ENCODE measurements around the gene KLHL22.

DNA sequence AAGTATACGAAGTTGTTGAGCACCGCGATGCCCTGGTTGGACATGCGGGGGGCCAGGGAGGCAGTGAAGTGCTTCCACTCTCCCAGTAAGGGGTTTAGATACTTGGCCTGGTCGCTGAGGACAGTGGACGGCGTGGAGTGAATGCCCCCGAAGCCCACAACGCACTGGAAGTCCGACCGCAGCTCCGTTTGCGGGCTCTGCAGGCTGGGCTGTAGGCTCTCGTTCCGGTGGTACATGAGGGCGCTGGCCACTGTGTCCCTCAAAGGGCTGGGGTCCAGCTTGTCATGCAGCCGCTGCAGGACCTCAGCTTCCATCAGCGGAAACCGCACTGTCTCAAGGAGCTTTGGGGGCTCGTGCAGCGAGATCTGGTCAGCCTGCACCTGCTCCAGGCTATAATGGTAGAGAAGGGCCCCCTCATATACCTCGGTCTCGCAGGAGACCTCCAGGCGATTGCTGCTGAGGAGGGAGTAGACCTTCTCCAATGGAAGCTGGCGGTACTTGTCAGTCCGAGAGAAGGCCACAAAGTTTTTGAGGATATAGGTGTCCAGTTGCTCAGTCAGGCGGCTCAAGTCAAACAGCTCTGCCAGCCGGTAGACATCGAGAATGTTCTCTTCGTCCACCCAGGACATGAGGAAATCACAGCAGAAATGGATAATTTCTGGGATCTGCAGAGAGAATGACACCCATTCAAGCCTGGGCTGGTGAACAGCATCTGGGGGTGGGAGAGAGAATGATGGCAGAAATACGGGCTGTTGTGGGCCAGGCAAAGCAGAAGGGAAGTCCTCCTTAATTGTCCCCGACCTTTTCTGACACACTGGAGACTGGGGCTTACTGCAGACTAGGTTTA, 30.5 kb downstream of the KLHL22 start:
- TF ChIP-seq, protein P1, sequence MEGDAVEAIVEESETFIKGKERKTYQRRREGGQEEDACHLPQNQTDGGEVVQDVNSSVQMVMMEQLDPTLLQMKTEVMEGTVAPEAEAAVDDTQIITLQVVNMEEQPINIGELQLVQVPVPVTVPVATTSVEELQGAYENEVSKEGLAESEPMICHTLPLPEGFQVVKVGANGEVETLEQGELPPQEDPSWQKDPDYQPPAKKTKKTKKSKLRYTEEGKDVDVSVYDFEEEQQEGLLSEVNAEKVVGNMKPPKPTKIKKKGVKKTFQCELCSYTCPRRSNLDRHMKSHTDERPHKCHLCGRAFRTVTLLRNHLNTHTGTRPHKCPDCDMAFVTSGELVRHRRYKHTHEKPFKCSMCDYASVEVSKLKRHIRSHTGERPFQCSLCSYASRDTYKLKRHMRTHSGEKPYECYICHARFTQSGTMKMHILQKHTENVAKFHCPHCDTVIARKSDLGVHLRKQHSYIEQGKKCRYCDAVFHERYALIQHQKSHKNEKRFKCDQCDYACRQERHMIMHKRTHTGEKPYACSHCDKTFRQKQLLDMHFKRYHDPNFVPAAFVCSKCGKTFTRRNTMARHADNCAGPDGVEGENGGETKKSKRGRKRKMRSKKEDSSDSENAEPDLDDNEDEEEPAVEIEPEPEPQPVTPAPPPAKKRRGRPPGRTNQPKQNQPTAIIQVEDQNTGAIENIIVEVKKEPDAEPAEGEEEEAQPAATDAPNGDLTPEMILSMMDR (IDR thresholded peaks at IDR 0.05; ENCODE audit: low read length): no peak
- TF ChIP-seq EZH2 (optimal IDR thresholded peaks at IDR 0.05; ENCODE audit: low read depth, low read length) (no peak), EZH2phosphoT487 (IDR thresholded peaks at IDR 0.05; ENCODE audit: low read length) (no peak)
